NOMO-1 (cell line): ENCODE results near the gene NEK11.

Experiments used
- DNase-seq, 2 experiments: peaks; one replicate each; lab custom pipeline; 2025; ENCODE audit not compliant: unreplicated experiment in 2 of 2; lab: John Stamatoyannopoulos, UW

NEK11 gene

DNA sequence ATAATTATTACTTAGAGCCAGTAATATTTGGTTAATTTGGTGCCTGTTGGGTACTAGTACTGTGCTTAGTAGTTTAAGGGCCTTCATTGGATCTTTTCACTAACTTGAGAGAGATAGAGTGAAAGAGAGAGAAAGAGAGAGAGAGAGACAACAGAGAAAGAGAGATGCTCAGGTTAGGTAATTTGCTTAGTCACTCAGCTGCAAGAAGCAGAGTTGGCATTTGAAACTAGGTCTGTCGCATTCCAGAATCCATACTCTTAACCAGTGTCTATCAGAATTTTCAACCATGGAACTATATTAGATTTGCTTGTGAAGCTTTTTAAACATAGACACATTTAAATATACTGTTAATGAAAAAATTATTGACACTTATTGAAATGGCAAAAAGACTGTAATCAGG lies 323.8 kb downstream of the NEK11 start:
- no peak for DNase-seq

DNA sequence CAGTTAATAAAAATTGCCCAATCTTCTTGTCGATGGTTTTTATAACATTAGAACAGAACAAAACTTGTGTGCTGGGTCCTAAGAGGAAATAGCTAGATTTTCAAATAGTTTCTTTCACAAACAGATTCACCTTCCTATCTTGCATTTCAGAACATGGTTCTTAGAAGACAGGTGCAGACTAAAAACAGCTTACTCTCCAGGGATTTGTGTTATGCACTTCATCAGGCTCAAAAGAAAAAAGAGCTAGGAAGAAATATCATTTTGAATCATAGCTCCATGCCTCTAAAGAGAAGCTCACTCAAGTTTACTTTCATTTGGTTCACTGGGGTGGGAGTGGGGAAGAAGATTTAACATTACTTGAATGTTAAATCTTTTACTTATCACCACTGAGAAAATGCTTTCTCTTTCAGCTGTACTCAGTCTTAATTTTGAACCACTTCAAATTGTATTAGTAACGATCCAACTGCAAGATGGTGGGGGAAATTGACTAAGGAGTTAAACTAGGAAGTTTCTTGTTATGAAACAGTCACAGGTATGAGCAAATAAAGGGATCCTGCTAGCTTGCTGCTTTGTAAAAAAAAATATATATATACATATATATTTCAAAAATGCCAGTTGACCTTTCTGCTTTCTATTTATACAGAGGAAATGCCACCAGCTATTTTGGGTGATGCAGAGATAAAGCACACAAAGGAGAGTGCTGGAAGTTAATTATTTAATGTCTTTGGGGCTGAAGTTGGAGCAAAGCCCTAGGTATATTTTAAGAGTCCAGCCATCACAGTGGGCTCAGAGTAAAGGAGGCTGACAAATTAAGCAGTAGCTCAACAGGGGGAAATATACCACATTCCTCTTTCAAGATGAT lies 326.6 kb downstream of the NEK11 start:
- no peak for DNase-seq

DNA sequence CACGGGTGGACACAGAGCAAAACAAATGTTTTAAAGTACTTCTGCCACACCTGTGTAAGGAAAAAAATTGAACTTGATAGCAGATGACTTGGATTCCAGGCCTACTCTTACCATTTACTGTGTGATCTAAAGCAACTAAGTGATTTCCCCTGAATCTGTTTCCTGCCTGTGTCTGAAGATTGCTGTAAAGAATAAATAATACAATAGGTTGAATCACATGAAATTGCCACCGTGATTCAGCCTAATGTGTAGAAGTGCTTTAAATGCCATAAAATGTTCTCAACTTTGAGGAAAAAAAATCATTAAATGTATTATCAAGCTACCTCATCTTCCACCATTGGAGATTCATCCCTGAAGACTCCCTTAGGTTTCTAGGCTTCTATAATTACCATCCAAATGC lies 327.3 kb downstream of the NEK11 start:
- DNase-seq, result no peak

DNA sequence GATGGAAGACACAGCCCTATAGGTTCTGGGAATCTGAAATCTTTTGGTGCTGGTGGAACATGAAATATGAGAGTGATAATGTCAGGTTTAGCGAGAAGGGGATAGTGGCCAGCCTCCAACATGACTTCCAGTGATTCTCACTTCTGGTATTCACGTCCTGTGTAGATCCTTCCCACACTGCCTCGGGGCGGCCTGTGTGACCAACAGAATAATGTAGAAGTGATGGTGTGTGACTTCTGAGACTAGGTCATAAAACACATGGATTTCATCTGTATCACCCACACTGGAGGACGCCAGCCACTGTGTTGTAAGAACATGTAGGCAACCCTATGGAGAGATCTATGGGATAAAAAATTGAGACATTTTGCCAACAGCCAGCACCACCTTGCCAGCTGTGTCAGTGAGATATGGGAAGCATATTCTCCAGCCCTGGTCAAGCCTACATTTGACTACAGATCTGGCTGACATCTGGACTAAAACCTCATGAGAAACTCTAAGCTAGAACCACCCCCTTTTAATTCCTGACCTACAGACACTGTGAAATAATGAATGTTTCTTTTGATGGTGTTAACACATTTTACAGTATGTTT lies 329.4 kb downstream of the NEK11 start:
- no peak for DNase-seq

DNA sequence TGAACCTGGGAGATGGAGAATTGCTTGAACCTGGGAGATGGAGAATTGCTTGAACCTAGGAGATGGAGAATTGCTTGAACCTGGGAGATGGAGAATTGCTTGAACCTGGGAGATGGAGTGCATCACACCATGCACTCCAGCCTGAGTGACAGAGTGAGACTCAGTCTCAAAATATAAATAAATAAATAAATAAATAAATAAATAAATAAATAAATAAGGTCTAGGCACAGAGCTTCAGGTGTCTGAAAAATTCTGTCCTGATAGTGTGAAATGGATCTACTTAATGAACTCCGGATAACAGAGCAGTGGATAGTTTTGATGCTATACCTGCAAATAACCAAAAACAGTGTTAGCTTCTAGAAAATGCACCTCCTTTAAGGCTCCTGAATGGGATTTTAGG lies 330.6 kb downstream of the NEK11 start:
- no peak for DNase-seq

DNA sequence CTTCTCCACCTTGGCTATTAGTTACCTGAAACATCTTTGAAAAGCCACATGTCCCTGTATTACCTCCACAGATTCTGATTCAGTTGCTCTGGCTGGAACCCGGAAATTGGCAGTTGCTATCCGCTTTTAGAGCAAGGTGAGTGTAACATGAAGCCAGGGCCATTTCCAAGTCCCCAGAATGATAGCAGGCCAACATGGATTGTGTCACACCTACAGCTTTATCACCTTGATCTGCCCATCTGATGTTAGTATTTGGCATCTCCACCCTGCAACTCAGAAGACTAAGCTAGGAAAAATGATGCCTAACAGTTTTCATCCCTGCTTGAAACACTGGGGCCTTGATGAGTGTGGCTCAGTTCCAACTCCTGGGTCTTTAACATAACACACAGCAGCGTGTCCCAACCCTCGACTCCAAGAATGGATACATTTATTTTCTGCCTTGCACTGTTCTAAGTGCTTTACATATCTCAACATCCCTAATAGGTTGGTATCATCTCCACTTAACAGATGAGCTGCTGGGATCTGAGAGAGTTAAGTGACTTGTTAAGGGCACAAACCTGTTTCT lies 333.6 kb downstream of the NEK11 start:
- DNase-seq, result no peak

DNA sequence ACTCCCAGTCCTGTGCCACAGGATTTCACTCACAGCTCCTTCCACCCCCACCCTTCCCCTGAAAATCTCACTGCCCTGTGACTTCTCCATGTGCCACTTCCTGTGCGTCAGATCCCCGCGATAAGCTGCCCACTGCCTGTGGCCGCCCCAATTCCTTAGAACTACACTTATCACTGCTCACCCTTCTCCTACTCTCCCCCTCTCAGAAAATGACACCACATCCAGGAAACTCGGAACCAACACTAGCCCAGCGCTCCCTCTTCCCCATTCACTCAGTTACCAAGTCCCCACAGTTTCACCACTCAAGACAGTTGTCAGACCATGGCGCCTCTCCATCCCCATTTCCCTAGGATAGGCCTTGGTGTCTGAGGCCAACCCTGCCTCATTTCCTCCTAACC lies 334.4 kb downstream of the NEK11 start:
- peak in 1 of 2 experiments; percentile 25 for DNase-seq

DNA sequence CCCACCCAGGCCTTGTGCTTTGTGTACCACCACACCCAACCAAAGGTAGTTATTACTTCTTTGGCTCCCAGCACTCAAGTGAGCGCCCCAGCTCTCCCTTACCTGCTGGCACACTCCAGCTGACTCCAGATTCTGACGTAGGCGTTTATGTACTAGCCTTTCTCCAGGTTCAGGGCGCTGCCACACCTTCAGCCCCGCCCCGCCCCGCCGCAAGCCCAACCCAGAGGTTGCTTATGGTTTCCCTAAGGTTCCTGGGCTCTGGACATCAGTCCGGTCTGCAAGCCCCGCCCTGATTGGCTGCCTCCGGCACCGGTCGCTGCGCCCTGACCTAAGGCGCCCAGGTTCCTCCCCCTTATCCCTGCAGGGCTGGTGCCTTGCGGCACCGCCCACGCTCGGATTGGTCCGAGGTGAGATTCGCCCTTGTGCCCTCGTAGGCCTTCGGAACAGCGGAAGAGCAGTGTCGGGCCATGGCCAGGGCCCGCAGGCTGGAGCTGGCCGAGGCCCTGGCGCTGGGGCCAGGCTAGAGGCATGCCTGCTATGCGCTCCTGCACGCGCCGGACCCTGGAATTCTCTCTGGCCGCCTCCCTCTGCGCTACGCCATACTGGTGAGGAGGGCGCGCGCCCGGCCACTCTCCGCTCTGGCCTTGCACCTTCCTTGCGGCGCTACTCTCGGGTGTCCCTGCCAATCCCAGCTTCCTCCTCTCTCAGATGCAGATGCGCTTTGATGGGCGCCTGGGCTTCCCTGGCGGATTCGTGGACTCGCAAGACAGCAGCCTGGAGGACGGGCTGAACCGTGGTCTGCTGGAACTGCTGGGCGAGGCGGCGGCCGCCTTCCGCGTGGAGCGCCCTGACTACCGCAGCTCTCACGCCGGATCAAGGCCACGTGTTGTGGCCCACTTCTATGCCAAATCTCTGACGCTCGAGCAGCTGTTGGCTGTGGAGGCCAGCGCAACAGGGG lies 335.1 kb downstream of the NEK11 start:
- peak; percentile 100 for DNase-seq

DNA sequence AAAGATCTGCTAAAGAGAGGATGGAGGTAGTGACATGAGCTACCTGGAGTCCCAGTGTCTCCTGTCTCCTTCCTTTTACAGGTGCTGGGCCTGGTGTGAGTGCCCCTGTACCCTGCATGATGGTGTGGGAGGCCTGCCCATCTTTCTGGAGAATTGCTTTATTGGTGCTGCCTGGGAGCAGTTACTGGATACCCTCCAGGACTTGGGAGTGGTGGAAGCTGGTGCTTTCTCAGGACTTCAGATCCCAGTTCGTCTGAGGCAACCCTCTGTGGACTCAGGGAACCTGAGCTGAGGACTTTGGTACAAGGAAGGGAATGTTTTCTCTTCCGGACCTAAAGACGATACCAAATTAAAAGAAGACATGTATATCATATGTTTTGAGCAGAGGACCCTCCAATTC lies 336.6 kb downstream of the NEK11 start:
- DNase-seq, result no peak

DNA sequence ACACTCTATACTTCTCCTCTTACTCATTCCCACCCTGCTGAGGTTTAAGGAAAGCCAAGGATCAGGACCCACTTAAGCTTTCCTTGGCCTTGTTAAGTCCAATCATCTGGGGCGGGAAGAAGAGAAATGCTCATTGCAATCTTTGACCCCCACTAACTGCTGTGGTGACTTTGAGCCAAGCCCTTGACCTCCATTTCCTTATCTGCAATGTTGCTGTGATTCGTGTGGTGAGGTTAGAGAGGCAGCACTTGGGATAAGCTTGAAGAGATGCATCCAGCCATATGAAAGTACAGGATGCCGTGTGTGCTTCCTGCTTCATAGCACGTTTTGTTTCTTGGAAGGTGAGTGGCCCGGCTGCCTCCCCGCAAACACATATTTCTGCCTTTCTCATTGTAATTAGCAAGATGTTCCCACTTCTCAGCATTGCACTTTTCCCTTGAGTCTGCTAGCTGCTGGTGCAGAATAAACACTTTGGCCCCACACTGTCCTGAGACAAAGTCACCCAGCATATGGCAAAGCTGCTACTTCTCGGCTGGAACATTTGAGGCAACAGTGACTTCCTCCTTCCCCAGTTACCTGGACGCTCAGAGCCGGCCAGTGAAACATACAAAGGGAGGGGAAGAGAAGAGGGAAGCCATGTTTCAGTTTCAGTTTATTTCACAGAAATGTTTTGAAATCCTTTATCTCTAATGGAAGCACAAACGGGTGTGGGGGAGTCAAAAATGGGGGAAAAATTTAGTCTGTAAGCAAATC lies 344.4 kb downstream of the NEK11 start:
- DNase-seq, result peak; percentile 66 to 90

DNA sequence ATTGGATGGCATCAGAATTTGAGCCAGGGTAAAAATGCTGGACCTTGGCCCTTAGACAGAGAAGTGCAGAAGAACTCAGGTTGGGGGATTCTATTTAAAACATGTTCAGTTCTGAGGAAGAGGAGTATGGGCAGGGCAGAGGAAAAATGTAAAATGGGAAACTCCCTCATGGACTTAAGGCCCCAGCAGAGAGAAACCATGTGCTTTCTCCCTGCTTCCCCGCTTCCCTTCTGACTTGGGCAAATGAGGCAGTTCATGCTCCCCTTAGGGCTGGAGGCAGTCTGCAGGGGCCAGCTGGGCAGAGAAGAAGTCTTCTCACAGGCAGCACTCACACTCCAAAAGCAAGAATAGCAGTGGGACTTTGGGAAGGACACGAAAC lies 345.0 kb downstream of the NEK11 start:
- DNase-seq, result no peak

DNA sequence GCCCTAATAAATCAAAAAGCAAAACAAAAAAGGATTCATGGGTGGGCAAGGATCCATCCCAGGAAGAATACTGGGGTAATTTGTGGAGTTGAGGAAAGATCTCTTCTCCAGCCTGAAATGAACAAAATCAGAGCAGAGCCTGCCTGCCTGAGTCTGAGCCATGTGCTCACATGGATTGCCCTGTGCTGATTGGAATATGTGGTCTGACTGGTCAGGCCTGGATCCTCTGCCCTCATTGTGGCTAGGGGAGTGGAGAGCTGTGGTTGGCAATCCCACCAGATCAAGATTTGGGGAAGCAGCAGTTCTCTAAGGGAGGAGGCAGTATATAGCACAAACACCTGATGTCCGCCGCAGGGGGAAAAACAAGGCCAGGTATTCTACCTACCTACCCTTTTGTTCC lies 348.1 kb downstream of the NEK11 start:
- DNase-seq, result no peak

DNA sequence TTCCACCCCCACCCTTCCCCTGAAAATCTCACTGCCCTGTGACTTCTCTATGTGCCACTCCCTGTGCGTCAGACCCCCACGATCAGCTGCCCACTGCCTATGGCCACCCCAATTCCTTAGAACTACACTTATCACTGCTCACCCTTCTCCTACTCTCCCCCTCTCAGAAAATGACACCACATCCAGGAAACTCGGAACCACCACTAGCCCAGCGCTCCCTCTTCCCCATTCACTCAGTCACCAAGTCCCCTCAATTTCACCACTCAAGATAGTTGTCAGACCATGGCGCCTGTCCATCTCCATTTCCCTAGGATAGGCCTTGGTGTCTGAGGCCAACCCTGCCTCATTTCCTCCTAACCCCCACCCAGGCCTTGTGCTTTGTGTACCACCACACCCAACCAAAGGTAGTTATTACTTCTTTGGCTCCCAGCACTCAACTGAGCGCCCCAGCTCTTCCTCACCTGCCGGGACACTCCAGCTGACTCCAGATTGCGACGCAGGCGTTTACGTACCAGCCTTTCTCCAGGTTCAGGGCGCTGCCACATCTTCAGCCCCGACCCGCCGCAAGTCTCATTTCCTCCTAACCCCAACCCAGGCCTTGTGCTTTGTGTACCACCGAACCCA lies 354.3 kb downstream of the NEK11 start:
- peak in 1 of 2 experiments; percentile 27 for DNase-seq

DNA sequence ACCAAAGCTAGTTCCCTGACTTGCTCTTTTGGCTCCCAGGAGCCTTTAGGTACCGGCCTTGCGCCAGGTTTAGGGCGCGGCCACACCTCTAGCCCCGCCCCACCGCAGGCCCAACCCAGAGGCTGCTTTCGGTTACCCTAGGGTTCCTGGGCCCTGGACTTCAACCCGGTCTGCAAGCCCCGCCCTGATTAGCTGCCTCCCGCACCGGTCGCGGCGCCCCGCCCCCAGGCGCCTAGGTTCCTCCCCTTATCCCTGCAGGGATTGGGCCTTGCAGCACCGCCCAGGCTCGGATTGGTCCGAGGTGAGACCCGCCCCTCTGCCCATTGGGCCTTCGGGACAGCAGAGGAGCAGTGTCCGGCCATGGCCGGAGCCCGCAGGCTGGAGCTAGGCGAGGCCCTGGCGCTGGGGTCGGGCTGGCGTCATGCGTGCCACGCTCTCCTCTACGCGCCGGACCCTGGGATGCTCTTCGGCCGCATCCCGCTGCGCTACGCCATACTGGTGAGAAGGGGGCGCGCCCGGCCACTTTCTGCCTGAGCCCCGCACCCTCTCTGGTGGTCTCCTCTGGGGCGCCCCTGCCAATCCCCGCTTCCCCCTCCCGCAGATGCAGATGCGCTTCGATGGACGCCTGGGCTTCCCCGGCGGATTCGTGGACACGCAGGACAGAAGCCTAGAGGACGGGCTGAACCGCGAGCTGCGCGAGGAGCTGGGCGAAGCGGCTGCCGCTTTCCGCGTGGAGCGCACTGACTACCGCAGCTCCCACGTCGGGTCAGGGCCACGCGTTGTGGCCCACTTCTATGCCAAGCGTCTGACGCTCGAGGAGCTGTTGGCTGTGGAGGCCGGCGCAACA lies 355.0 kb downstream of the NEK11 start, which contains the start of gene NUDT16:
Gene NUDT16 (plus strand): TSS at position 330 of the 847 bp plus-strand sequence. CDS start 31 bp downstream, at position 361.
- DNase-seq, result peak; percentile 100

DNA sequence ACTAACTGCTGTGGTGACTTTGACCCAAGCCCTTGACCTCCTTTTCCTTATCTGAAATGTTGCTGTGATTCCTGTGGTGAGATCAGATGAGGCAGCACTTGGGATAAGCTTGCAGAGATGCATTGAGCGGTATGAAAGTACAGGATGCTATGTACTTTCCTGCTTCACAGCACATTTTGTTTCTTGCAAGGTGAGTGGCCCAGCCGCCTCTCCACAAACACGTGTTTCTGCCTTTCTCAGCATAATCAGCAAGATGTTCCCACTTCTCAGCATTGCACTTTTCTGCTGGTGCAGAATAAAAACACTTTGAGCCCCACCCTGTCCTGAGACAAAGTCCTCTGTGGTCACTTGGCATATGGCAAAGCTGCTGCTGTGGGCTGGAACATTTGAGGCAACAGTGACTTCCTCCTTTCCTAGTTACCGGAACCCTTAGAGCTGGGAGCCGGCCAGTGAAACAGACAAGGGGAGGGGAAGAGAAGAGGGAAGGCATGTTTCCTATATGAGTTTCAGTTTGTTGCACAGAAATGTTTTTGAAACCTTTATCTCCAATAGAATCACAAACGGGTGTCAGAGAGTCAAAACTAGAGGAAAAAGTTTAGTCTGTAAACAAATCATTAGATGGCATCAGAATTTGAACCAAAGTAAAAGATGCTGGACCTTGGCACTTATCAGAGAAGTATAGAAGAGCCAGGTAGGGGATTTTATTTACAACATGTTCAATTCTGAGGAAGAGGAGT lies 359.9 kb downstream of the NEK11 start:
- peak; percentile 96 to 98 for DNase-seq

DNA sequence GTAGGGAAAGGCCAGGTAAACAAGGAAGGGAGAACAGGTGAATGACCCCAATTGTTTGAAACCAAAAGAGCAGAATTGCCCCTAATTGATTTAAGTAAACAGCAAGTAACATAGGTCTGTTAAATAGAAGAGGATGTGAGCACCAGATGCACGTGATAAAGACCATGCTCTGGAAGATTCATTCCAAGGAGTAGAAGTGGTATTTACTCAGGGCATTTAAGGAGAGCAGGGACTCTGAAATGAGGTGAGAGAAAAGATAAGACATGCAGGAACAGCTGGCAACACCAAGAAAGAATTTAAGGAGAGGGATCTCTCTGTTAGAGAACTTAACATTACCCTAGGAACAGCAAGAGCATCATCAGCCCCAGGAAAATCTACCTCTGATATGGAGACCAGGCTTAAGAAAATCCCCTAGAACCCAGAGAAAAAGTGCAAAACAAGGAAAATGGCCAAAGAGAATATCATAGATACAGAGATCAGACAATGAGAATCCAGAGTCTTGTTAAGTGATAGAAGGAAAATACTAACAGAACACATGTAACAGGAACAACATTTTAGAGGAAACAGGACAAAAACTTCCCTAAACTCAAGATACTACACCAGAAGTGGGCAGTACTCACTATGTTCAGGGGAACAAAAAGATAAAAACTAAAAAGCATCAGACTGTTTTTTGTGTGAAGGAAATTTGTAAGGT lies 361.3 kb downstream of the NEK11 start:
- DNase-seq, result no peak

DNA sequence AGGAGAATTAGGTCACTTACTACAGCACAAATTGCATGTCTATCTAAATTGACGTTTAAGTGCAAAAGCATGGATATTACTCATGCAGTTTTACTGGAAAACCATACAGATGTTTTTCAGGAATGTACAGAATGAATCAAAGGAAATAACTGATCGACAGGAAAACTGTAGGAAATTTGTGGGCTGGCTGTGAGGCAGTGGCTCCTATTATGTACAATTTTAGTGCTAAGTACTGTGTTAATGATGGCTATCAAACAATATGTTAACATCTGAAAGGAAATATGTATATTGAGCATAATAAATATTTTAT lies 361.8 kb downstream of the NEK11 start:
- no peak for DNase-seq

DNA sequence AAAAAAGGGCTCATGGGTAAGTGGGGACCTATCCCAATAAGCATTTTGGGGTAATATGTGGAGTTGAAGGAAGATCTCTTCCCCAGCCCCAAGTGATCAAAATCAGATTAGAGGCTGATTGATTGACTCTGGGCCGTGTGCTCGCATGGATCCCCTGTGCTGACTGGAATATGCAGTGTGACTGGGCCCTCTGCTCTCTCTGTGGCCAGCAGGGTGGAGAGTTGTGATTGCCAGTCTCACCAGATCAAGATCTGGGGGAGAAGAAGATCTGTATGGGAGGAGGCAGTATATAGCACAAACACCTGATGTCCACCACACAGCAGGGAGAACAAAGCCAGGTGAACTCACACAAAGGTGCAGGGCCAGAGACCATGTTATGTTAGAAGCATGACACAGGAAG lies 363.7 kb downstream of the NEK11 start:
- no peak for DNase-seq
